AG09319 (cell line): ENCODE data around the gene HDDC2.
"Not testable (repeated sequence)": the region's sequence is repeated elsewhere in the genome, so short reads cannot be mapped to it uniquely, and the experiment has no call there.

Experiments
- DNase-seq: peaks from one replicate; pipeline ENCODE4 v3.0.0-alpha.2; 2010; ENCODE audit warnings: low read depth; ENCODE audit errors: extremely low read depth
- TF ChIP-seq, protein P1 (sequence below): IDR thresholded peaks from 2 replicates; pipeline ENCODE4 v1.5.1; 2011; ENCODE audit warnings: low read depth, mild to moderate bottlenecking, inconsistent platforms, low read length, moderate library complexity

Gene HDDC2

DNA sequence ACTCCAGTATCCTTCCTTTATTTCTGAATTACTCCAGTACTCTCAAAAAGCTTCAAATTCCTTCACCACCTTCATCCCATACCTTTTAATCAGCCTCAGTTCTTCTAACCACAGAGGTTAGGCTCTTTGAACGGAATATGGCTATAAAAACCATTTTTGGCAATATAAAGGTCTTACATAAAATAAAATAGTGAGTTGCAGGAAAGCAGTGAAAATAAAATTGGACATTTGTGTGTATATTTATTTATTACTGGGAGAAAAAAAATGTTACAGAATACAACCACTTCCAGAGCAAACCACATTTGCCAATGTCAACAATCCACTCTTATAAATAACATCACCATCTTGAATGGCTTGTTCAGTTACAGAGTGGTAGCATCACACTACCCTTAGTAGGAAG lies 7.7 kb downstream of the HDDC2 start:
- no peak for DNase-seq
- TF ChIP-seq, protein P1, sequence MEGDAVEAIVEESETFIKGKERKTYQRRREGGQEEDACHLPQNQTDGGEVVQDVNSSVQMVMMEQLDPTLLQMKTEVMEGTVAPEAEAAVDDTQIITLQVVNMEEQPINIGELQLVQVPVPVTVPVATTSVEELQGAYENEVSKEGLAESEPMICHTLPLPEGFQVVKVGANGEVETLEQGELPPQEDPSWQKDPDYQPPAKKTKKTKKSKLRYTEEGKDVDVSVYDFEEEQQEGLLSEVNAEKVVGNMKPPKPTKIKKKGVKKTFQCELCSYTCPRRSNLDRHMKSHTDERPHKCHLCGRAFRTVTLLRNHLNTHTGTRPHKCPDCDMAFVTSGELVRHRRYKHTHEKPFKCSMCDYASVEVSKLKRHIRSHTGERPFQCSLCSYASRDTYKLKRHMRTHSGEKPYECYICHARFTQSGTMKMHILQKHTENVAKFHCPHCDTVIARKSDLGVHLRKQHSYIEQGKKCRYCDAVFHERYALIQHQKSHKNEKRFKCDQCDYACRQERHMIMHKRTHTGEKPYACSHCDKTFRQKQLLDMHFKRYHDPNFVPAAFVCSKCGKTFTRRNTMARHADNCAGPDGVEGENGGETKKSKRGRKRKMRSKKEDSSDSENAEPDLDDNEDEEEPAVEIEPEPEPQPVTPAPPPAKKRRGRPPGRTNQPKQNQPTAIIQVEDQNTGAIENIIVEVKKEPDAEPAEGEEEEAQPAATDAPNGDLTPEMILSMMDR: no peak

GRCh38 chr6:125293587-125293986 lies 8.2 kb downstream of the HDDC2 start:
- TF ChIP-seq, protein P1: no peak
- DNase-seq: no peak

- TF ChIP-seq, protein P1: no peak
- DNase-seq: no peak
Measured at GRCh38 chr6:125287718-125288117, 14.0 kb downstream of the HDDC2 start.

- DNase-seq: no peak
- TF ChIP-seq, protein P1: no peak
Measured at GRCh38 chr6:125285936-125286335, 15.8 kb downstream of the HDDC2 start.

DNA sequence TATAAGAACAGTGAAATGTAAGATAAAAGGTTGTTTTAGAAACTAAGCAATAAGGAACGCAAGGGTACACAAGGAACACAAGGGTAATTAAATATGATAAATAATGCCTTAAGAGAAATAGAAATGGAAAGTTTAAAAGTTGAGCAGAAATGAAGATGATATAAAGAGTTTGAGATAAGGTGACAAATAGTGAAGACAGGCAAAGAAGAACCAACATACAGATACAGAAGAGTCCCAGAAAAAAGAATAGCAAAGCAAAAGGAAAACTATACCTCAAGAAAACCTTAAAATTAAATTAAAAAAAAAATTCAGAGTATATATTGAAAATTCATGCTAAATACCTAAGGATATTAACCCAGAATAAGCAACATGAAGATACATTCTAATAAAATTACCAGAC lies 16.4 kb downstream of the HDDC2 start:
- DNase-seq: no peak
- TF ChIP-seq, protein P1: no peak

DNA sequence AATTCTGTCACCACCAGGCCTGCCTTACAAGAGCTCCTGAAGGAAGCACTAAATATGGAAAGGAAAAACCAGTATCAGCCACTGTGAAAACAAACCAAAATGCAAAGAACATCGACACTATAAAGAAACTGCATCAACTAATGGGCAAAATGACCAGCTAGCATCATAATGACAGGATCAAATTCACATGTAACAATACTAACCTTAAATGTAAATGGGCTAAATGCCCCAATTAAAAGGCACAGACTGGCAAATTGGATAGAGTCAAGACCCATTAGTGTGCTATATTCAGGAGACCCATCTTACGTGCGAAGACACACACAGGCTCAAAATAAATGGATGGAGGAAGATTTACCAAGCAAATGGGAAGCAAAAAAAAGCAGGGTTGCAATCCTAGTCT lies 19.3 kb downstream of the HDDC2 start:
- not testable (repeated sequence) for DNase-seq

GRCh38 chr6:125280370-125281035 lies 21.3 kb downstream of the HDDC2 start:
- DNase-seq: not testable (repeated sequence)

GRCh38 chr6:125279961-125280360 lies 21.8 kb downstream of the HDDC2 start:
- no peak for DNase-seq
- TF ChIP-seq, protein P1: no peak
